HEK293 (cell line): ENCODE measurements around the gene COL12A1.

Experiments
- BCL11A ChIP-seq: fragments of 450-650 bp; formaldehyde crosslinking; IDR thresholded peaks from 2 replicates; pipeline ENCODE4 v1.5.1; 2016; ENCODE audit warnings: low read depth, missing biosample characterization, missing genetic modification characterization
- KLF8 ChIP-seq: fragments of 450-650 bp; formaldehyde crosslinking; IDR thresholded peaks from 2 replicates; pipeline ENCODE4 v1.5.1; 2016; ENCODE audit warnings: missing biosample characterization, missing genetic modification characterization
- ZNF169 ChIP-seq: fragments of 450-650 bp; formaldehyde crosslinking; IDR thresholded peaks from 2 replicates; pipeline ENCODE4 v1.5.1; 2016; ENCODE audit warnings: missing biosample characterization, missing genetic modification characterization
- ZNF274 ChIP-seq, 2 experiments: fragments of 200-500 bp in 1 of 2; fragments of 450-650 bp in 1 of 2; sonication (Bioruptor generic) in 1 of 2; formaldehyde crosslinking in 1 of 2; IDR thresholded peaks; 2 replicates each; pipeline versions ENCODE4 v1.5.1 to v1.6.1; 2014 to 2016; ENCODE audit warnings: borderline replicate concordance in 1 of 2, inconsistent platforms in 1 of 2, low read length in 1 of 2, missing biosample characterization in 1 of 2, missing genetic modification characterization in 1 of 2
- ZNF350 ChIP-seq: fragments of 450-650 bp; formaldehyde crosslinking; IDR thresholded peaks from 2 replicates; pipeline ENCODE4 v1.5.0; 2017; ENCODE audit warnings: missing biosample characterization, mild to moderate bottlenecking, missing genetic modification characterization
- ZNF501 ChIP-seq: fragments of 450-650 bp; formaldehyde crosslinking; IDR thresholded peaks from 2 replicates; pipeline ENCODE4 v1.5.1; 2016; ENCODE audit warnings: missing biosample characterization, missing genetic modification characterization
- TF ChIP-seq, protein P1 (sequence below): fragments of 450-650 bp; formaldehyde crosslinking; IDR thresholded peaks from 2 replicates; pipeline ENCODE4 v1.5.1; 2016; ENCODE audit warnings: missing biosample characterization, missing genetic modification characterization
- TF ChIP-seq, protein P2 (sequence below): fragments of 450-650 bp; formaldehyde crosslinking; IDR thresholded peaks from 2 replicates; pipeline ENCODE4 v1.5.1; 2017; ENCODE audit warnings: missing biosample characterization, missing genetic modification characterization

DNA sequence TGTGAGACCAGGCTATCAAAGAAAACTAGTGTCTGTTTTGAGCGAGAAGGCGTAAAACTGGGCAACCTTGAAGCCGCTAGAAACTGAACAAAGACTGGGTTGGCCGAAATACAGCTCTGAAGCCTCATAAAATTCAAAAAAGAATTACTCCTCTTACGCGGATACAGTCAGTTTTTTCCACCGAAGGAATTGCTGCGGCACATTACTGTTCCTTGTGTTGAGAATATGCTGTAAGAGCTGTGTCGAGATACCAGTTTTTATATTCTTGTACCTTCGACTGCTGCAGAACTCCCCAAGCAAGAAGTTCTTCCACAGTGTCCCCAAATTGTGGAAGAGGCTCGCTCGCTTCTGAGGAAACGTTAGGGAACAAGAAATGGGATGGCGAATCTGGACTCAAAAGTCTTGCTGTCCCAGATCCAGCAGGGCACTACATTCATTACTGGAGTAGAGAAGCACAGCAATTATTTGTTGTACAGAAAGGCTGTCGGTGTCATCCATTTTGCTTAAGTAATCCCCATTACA, 38.3 kb upstream of the COL12A1 start:
- TF ChIP-seq ZNF501 (no peak), ZNF274 (IDR thresholded peaks at IDR 0.05; ENCODE audit: low read length) (no peak), ZNF274 (tag by site-specific recombination; IDR thresholded peaks at IDR 0.05; ENCODE audit: borderline replicate concordance) (no peak), BCL11A (tag by site-specific recombination) (no peak), ZNF169 (tag by site-specific recombination) (no peak), ZNF350 (tag by site-specific recombination) (no peak), KLF8 (tag by site-specific recombination) (no peak)
- TF ChIP-seq, protein P1, sequence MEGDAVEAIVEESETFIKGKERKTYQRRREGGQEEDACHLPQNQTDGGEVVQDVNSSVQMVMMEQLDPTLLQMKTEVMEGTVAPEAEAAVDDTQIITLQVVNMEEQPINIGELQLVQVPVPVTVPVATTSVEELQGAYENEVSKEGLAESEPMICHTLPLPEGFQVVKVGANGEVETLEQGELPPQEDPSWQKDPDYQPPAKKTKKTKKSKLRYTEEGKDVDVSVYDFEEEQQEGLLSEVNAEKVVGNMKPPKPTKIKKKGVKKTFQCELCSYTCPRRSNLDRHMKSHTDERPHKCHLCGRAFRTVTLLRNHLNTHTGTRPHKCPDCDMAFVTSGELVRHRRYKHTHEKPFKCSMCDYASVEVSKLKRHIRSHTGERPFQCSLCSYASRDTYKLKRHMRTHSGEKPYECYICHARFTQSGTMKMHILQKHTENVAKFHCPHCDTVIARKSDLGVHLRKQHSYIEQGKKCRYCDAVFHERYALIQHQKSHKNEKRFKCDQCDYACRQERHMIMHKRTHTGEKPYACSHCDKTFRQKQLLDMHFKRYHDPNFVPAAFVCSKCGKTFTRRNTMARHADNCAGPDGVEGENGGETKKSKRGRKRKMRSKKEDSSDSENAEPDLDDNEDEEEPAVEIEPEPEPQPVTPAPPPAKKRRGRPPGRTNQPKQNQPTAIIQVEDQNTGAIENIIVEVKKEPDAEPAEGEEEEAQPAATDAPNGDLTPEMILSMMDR (tag by site-specific recombination): no peak
- TF ChIP-seq, protein P2, sequence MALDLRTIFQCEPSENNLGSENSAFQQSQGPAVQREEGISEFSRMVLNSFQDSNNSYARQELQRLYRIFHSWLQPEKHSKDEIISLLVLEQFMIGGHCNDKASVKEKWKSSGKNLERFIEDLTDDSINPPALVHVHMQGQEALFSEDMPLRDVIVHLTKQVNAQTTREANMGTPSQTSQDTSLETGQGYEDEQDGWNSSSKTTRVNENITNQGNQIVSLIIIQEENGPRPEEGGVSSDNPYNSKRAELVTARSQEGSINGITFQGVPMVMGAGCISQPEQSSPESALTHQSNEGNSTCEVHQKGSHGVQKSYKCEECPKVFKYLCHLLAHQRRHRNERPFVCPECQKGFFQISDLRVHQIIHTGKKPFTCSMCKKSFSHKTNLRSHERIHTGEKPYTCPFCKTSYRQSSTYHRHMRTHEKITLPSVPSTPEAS (tag by site-specific recombination): no peak
